Measurements from ENCODE around the gene ARID5B.

ARID5B gene

DNA sequence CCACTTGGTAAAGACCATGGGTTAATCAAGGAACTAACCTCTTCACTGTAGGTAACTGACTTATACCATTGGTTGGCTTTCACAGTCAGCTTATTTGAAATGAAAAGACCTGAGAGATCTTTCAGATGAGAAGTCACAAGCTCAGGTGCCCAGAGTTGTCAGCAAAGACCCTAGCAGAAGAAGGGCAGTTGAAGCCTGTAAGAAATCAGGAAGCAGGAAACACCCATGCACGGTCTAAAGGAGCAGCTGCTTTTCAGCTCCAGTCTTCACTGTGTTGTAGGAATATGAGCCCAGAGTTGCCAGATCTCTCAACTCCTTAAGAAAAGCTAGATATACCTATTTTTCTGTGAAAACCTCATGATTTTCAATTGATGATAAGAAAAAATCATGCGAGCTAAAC is 130.0 kb downstream of the ARID5B start:
- Histone ChIP-seq H3K4me2 (ENCODE audit: low read length) (no peak overlapping the region), H3K27ac (no peak overlapping the region), H3K4me3 (ENCODE audit: low read depth, low read length) (no peak overlapping the region)

DNA sequence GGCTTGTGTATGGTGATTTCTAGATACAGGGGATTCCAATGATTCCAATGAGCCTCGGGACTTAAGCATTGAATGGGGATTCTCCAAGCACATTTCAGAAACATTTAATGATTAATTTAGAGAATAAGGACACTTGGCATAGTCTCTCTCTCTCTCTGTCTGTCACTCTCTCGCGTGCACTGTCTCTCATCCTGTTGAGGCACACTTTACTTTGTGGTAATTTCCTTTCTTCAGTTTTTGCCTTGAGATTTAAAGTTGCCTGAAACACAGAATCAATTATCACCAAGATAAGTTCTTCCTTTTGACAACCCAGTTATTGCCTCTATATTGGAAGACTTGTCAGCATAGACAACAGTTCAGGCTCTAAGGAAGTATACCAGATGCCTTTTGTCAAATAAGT is 131.6 kb downstream of the ARID5B start:
- Histone ChIP-seq H3K9ac (no peak overlapping the region), H3K4me3 (ENCODE audit: low read depth, low read length) (no peak overlapping the region), H3K27ac (no peak overlapping the region), H3K9me3 (ENCODE audit: control insufficient read depth, low read length) (no peaks in the 10 kb centered on the region), H3K4me2 (ENCODE audit: low read length) (no peak overlapping the region), H3K36me3 (ENCODE audit: control insufficient read depth, insufficient read depth, low read length) (no peaks in the 10 kb centered on the region), H3K27me3 (ENCODE audit: control insufficient read depth, insufficient read depth, low read length) (no peaks in the 10 kb centered on the region), H2AFZ (no peak overlapping the region), H3K79me2 (no peaks in the 10 kb centered on the region), H3K4me1 (no peaks in the 10 kb centered on the region)
- TF ChIP-seq, protein P1, sequence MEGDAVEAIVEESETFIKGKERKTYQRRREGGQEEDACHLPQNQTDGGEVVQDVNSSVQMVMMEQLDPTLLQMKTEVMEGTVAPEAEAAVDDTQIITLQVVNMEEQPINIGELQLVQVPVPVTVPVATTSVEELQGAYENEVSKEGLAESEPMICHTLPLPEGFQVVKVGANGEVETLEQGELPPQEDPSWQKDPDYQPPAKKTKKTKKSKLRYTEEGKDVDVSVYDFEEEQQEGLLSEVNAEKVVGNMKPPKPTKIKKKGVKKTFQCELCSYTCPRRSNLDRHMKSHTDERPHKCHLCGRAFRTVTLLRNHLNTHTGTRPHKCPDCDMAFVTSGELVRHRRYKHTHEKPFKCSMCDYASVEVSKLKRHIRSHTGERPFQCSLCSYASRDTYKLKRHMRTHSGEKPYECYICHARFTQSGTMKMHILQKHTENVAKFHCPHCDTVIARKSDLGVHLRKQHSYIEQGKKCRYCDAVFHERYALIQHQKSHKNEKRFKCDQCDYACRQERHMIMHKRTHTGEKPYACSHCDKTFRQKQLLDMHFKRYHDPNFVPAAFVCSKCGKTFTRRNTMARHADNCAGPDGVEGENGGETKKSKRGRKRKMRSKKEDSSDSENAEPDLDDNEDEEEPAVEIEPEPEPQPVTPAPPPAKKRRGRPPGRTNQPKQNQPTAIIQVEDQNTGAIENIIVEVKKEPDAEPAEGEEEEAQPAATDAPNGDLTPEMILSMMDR (IDR thresholded peaks at IDR 0.05), result no peak

More for the DNA sequence above, 130.0 kb downstream of the ARID5B start:
- H3K79me2 ChIP-seq, result no peaks in the 10 kb centered on the region
- no peaks in the 10 kb centered on the region for H3K36me3 ChIP-seq (ENCODE audit: control insufficient read depth, insufficient read depth, low read length)
- no peak overlapping the region for H3K9ac ChIP-seq
- H3K27me3 ChIP-seq (ENCODE audit: control insufficient read depth, insufficient read depth, low read length), result no peaks in the 10 kb centered on the region
- no peak overlapping the region for H2AFZ ChIP-seq
- no peaks in the 10 kb centered on the region for H3K4me1 ChIP-seq
- no peaks in the 10 kb centered on the region for H3K9me3 ChIP-seq (ENCODE audit: control insufficient read depth, low read length)
- TF ChIP-seq, protein P1 (IDR thresholded peaks at IDR 0.05), result no peak

DNA sequence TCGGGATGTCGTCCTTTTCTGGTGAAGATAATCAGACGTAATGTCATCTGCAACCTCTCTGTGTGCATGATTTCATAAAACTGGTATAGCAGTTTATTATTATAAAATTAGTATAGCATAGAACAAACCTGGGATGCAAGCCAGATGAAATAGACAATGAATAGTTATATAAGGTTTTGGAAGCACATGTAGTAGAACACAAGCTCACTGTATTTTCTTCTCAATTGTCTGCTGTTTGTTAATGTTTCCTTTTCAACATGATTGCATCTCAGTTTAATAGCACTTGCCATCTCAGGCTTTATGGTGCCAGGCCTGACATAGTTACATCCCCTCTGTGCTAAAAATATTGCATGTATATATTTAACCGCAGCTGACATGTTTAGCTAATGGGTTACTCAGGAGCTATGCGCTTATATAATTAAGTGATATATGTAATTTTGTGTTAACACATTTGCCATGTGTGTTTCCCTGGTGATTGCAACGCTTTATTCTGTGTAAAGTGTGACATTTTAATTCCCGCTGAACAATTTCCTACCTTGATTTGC is 132.7 kb downstream of the ARID5B start:
- H3K36me3 ChIP-seq (ENCODE audit: control insufficient read depth, insufficient read depth, low read length), result no peaks in the 10 kb centered on the region
- no peak overlapping the region for H3K4me3 ChIP-seq (ENCODE audit: low read depth, low read length)
- TF ChIP-seq, protein P1 (IDR thresholded peaks at IDR 0.05), result no peak
- no peak overlapping the region for H3K4me2 ChIP-seq (ENCODE audit: low read length)
- H3K27me3 ChIP-seq (ENCODE audit: control insufficient read depth, insufficient read depth, low read length), result no peaks in the 10 kb centered on the region
- H3K9me3 ChIP-seq (ENCODE audit: control insufficient read depth, low read length), result no peaks in the 10 kb centered on the region
- no peaks in the 10 kb centered on the region for H3K79me2 ChIP-seq
- H3K9ac ChIP-seq, result no peak overlapping the region
- H2AFZ ChIP-seq, result no peak overlapping the region
- no peak overlapping the region for H3K27ac ChIP-seq
- H3K4me1 ChIP-seq, result no peaks in the 10 kb centered on the region

DNA sequence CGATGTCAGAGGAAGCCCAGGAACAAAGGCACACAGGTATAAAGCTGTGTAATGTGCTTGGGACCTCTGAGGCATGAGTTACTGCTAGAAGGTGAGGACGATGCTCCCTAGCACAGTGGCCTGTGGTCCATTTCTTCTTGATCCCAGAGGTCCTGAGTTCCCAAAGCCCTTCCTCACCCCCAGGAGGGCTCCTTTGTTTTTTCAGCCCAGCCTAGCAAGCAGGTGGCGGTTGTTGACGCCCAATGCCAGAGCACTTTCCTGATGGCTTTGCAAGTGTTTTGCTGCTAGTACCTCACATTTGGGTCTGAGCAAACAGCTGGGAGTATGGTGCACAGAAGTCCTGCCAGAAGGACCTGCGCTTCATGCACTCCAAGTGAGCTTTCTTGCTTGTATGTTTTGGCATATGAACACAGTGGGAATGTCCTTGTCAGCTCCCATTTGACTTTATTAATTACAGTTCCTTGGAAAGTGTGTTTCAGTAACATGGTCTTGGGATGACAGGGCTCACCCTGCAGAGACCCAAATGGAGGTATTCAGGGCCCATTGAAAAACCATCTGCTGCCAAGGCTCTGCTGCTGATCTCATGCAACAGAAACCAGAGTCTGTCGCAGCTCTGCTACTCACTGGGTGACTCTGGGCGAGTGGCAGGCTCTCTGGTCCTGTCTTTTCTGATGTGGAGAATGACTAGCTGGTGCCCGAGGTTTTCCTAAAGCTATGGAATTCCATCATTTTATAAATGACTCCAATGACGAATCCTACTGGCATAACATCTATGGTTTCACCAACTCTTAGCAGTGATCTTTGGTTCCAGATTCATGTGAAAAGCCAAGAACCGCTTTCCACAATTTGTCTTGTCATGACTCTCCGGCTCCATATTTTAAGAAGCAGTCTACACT is 134.9 kb downstream of the ARID5B start:
- Histone ChIP-seq H3K9me3 (ENCODE audit: control insufficient read depth, low read length) (no peaks in the 10 kb centered on the region), H3K27me3 (ENCODE audit: control insufficient read depth, insufficient read depth, low read length) (no peaks in the 10 kb centered on the region), H3K9ac (no peak overlapping the region), H3K79me2 (no peaks in the 10 kb centered on the region), H3K27ac (no peak overlapping the region), H3K4me2 (ENCODE audit: low read length) (no peak overlapping the region), H3K4me3 (ENCODE audit: low read depth, low read length) (no peak overlapping the region), H2AFZ (no peak overlapping the region), H3K36me3 (ENCODE audit: control insufficient read depth, insufficient read depth, low read length) (no peaks in the 10 kb centered on the region), H3K4me1 (no peaks in the 10 kb centered on the region)
- TF ChIP-seq, protein P1 (IDR thresholded peaks at IDR 0.05), result no peak

All from parathyroid adenoma (tissue), 2 donors.